ENCODE measurements around the gene GADD45G. TPM values are rescaled to one million over a fixed set of nuclear protein-coding genes. Genes with fewer than 3 reads are reported as not detected.

Gene GADD45G
- total RNA-seq, 1 donor from 2014 or later = 16.2 TPM

GRCh38 chr9:89633920-89634319 lies 29.1 kb downstream of the GADD45G start:
- no peak for DNase-seq (ENCODE audit: extremely low spot score in 2 of 2)
- Histone ChIP-seq H3K27me3 (no peaks in the 10 kb centered on the region), H3K9me3 (no peaks in the 10 kb centered on the region), H3K27ac (peak overlapping the region; percentile 25), H3K36me3 (no peaks in the 10 kb centered on the region), H3K4me3 (no peak overlapping the region), H3K4me1 (peaks cover 33% of the 10 kb centered on the region)
- intact Hi-C loops (cut with DNase I) = no loop called here
- no peak for TF ChIP-seq POLR2A (IDR thresholded peaks at IDR 0.05)
- TF ChIP-seq CTCF (IDR thresholded peaks at IDR 0.05) = no peak
- no peak for TF ChIP-seq POLR2AphosphoS5 (IDR thresholded peaks at IDR 0.05; ENCODE audit: insufficient read depth in 1 of 2, low read depth in 1 of 2)

GRCh38 chr9:89634995-89635742 lies 30.4 kb downstream of the GADD45G start:
- DNase-seq (ENCODE audit: extremely low spot score in 2 of 2) = no peak
- TF ChIP-seq POLR2A (IDR thresholded peaks at IDR 0.05) (no peak), POLR2AphosphoS5 (IDR thresholded peaks at IDR 0.05; ENCODE audit: insufficient read depth in 1 of 2, low read depth in 1 of 2) (peak; percentile 16 to 79), CTCF (IDR thresholded peaks at IDR 0.05) (no peak)
- intact Hi-C loops (cut with DNase I) = no loop called here
- Histone ChIP-seq H3K9me3 (no peaks in the 10 kb centered on the region), H3K4me1 (peaks cover 46% of the 10 kb centered on the region), H3K27ac (peak overlapping the region; percentile 34), H3K4me3 (no peak overlapping the region), H3K36me3 (no peaks in the 10 kb centered on the region), H3K27me3 (no peaks in the 10 kb centered on the region)

- TF ChIP-seq POLR2AphosphoS5 (IDR thresholded peaks at IDR 0.05; ENCODE audit: insufficient read depth in 1 of 2, low read depth in 1 of 2) (no peak), CTCF (IDR thresholded peaks at IDR 0.05) (no peak), POLR2A (IDR thresholded peaks at IDR 0.05) (no peak)
- no peak for DNase-seq (ENCODE audit: extremely low spot score in 2 of 2)
- peaks cover 52% of the 10 kb centered on the region for H3K4me1 ChIP-seq
- intact Hi-C loops (cut with DNase I) = no loop called here
- no peaks in the 10 kb centered on the region for H3K9me3 ChIP-seq
- H3K27ac ChIP-seq = peak overlapping the region; percentile 34
- H3K4me3 ChIP-seq = no peak overlapping the region
- H3K36me3 ChIP-seq = no peaks in the 10 kb centered on the region
- no peaks in the 10 kb centered on the region for H3K27me3 ChIP-seq
Measured at GRCh38 chr9:89635816-89636215, 31.0 kb downstream of the GADD45G start.

- Histone ChIP-seq H3K27me3 (no peaks in the 10 kb centered on the region), H3K4me1 (peaks cover 65% of the 10 kb centered on the region), H3K27ac (peak overlapping the region; percentile 85), H3K9me3 (no peaks in the 10 kb centered on the region), H3K4me3 (no peak overlapping the region), H3K36me3 (no peaks in the 10 kb centered on the region)
- no peak for DNase-seq (ENCODE audit: extremely low spot score in 2 of 2)
- intact Hi-C loops (cut with DNase I) = no loop called here
- TF ChIP-seq POLR2A (IDR thresholded peaks at IDR 0.05) = no peak
- no peak for TF ChIP-seq CTCF (IDR thresholded peaks at IDR 0.05)
- TF ChIP-seq POLR2AphosphoS5 (IDR thresholded peaks at IDR 0.05; ENCODE audit: insufficient read depth in 1 of 2, low read depth in 1 of 2) = no peak
Measured at GRCh38 chr9:89637787-89638186, 33.0 kb downstream of the GADD45G start.

GRCh38 chr9:89638359-89638758 lies 33.5 kb downstream of the GADD45G start:
- H3K4me3 ChIP-seq = no peak overlapping the region
- no peaks in the 10 kb centered on the region for H3K27me3 ChIP-seq
- H3K4me1 ChIP-seq = peaks cover 65% of the 10 kb centered on the region
- TF ChIP-seq POLR2A (IDR thresholded peaks at IDR 0.05) (no peak), POLR2AphosphoS5 (IDR thresholded peaks at IDR 0.05; ENCODE audit: insufficient read depth in 1 of 2, low read depth in 1 of 2) (no peak), CTCF (IDR thresholded peaks at IDR 0.05) (no peak)
- H3K27ac ChIP-seq = peak overlapping the region; percentile 85
- DNase-seq (ENCODE audit: extremely low spot score in 2 of 2) = no peak
- intact Hi-C loops (cut with DNase I) = no loop called here
- no peaks in the 10 kb centered on the region for H3K36me3 ChIP-seq
- no peaks in the 10 kb centered on the region for H3K9me3 ChIP-seq

All from vagina (tissue), 2 donors.